T-helper 1 cell treated with Interleukin-12 subunit alpha and Interleukin-12 subunit beta and Interleukin-4 antibody, amounts not matched to agents 30 ng/mL and 1 ng/mL, for 36 hours (primary cell): Measurements from ENCODE around the gene SMIM10. TPM values are rescaled to one million over a fixed set of nuclear protein-coding genes. Genes with fewer than 3 reads are reported as not detected.
"Not testable (repeated sequence)": the region's sequence is repeated elsewhere in the genome, so short reads cannot be mapped to it uniquely, and the experiment has no call there.

Experiments used
- intact Hi-C: fragments of 100-400 bp; cut with micrococcal nuclease; formaldehyde crosslinking; loops from one replicate; pipeline ENCODE4 v1.15.1; 2024
- total RNA-seq: library from RNA; stranded (reverse); gene quantifications from 2 replicates; pipeline ENCODE4 v1.2.3, GENCODE V29; 2022

Gene SMIM10
- total RNA-seq, 1 donor from 2014 or later, result 0.54 TPM

- intact Hi-C loops, result loop anchor here (10.0 kb wide), 1 partner anchor 544 kb away; the partner anchor contains the start of gene HPRT1
These were observed 18.3 kb downstream of the SMIM10 start for GRCh38 chrX:135009057-135009610.

DNA sequence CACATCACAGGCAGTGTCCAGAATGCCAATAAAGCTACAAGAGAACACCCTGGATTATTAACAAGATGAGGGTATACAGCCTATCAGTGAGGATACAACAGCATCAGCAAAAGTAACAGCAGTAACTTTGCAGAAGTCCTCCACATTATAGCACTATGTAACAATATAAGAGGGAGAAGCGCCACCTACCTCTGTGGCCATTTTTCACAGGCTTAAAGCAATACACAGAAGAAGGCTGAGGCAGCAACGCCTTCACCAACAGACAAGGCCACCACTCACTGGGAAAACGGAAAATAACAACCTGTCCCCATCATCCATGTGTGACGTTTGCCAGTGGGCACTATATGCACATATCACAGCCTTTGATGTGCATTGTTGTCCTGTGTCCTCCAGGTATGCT, 19.0 kb downstream of the SMIM10 start:
- intact Hi-C loops, result loop anchor here (10.0 kb wide), 1 partner anchor 545 kb away; the partner anchor contains the start of gene HPRT1

DNA sequence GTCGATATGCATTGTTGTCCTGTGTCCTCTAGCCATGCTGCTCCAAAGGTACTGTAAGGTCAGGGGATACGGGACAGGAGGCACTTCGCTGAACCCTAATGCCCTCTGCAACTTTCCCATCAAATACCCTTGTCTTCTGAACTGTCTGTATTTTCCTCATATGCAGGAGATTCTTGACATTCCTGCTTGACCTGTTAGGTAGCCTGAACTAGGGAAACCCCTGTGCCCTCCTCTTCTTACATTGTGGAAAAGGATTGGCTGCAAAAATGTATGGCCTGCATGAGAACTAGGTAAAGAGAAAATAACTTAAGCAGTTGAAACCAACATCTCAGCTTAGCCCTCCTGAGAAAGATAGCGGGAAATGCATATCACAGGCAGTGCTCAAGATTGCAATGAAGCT, 20.1 kb downstream of the SMIM10 start:
- intact Hi-C loops, result no loop called here

GRCh38 chrX:135015523-135016245, 24.9 kb downstream of the SMIM10 start:
- intact Hi-C loops, result no loop called here

DNA sequence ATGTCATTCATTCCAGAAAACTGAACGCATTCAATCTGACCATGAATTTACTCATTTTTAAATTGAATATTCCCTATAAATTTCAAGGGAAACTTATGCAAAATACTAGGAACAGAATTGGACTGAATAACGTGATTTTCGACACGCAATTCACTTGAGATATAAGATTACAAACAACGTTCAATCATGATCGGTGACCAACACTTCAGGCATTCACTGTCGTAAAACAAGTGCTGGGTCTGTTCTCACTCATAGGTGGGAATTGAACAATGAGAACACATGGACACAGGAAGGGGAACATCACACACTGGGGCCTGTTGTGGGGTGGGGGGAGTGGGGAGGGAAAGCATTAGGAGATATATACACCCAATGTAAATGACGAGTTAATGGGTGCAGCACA, 29.1 kb downstream of the SMIM10 start:
- intact Hi-C loops, result not testable (repeated sequence)

DNA sequence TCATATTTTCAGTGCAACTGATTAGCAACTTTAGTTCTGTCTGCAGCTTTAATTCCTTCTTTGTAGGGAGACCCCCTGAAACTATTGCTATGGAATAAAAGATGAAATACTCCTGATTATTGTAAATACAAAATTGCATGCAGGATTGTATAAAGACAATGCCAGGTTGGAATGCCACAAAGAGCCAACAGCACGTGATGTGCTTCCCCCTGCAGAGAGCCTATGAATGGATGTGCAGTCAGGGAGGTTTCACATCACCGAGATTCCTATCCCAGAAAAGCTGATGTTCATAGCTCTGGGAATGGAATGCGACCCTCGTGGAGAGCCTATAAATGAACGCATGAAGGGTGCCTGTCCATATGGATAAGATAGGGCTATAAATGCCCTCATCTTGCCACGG, 33.0 kb downstream of the SMIM10 start:
- intact Hi-C loops, result not testable (repeated sequence)

GRCh38 chrX:135024526-135024925, 33.7 kb downstream of the SMIM10 start:
- intact Hi-C loops, result no loop called here

DNA sequence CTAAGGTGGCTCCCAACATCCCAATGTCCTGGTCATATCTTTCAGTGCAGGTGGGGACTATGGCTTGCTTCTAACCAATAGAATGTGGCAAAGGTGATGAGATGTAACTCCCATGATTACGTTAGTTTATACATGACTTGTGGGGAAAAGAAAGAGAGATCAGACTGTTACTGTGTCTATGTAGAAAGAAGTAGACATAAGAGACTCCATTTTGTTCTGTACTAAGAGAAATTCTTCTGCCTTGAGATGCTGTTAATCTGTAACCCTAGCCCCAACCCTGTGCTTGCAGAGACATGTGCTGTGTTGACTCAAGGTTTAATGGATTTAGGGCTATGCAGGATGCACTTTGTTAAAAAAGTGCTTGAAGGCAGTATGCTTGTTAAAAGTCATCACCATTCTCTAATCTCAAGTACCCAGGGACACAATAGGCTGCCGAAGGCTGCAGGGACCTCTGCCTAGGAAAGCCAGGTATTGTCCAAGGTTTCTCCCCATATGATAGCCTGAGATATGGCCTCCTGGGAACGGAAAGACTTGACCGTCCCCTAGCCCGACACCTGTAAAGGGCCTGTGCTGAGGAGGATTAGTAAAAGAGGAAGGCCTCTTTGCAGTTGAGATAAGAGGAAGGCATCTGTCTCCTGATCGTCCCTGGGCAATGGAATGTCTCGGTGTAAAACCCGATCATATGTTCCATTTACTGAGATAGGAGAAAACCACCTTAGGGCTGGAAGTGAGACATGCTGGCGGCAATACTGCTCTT, 39.6 kb downstream of the SMIM10 start:
- intact Hi-C loops, result not testable (repeated sequence)

- intact Hi-C loops, result not testable (repeated sequence)
These were observed 50.6 kb downstream of the SMIM10 start for GRCh38 chrX:135041149-135042123.

Other genes with a start within 250 kb of the SMIM10 start
- gene PABIR2, start 193.8 kb upstream of the SMIM10 start, total RNA-seq, result 46.5 and 48.0 TPM in 2 replicates
- gene MOSPD1, start 75.7 kb upstream of the SMIM10 start, total RNA-seq, result 13.2 and 14.1 TPM in 2 replicates
- 0.76 and 0.83 TPM in 2 replicates for gene RTL8B, start 31.6 kb downstream of the SMIM10 start, total RNA-seq
- 21.1 and 21.6 TPM in 2 replicates for gene RTL8C, start 41.4 kb downstream of the SMIM10 start, total RNA-seq
- 12.0 and 15.8 TPM in 2 replicates for gene RTL8A, start 61.1 kb downstream of the SMIM10 start, total RNA-seq
- gene SMIM10L2B, start 107.7 kb downstream of the SMIM10 start, total RNA-seq, result 0.07 TPM in 1 of 2 replicates, not detected in the other
- not detected in 2 replicates for gene ETDB, start 129.5 kb downstream of the SMIM10 start, total RNA-seq
- gene CT55, start 180.4 kb downstream of the SMIM10 start, total RNA-seq, result not detected in 2 replicates